ENCODE measurements around the gene PDZRN4. TPM values are rescaled to one million over a fixed set of nuclear protein-coding genes. Genes with fewer than 3 reads are reported as not detected.
"Not testable (repeated sequence)": the region's sequence is repeated elsewhere in the genome, so short reads cannot be mapped to it uniquely, and the experiment has no call there.

Gene PDZRN4
- total RNA-seq, 4 donors from 2014 or later, result 4.2 to 12.9 (median 8.0) TPM

GRCh38 chr12:41151793-41152192 lies 36.3 kb upstream of the PDZRN4 start:
- H3K27ac ChIP-seq, result no peak overlapping the region
- TF ChIP-seq POLR2AphosphoS5 (IDR thresholded peaks at IDR 0.05), result no peak
- DNase-seq, result no peak
- in situ Hi-C loops (cut with MboI; ENCODE audit: low pct_ligation_motif_present in 1 of 4, low pct_unique_long_range_greater_than_20kb in 1 of 4, low sequenced_read_pairs in 3 of 4) (no loop called here), intact Hi-C loops (cut with DNase I; ENCODE audit: low total_unique reads) (no loop called here)
- H3K9me3 ChIP-seq, result no peaks in the 10 kb centered on the region
- 68% methylated on average over 3 of the region's 3 CpGs for WGBS, 2 donors (ENCODE audit: low coverage in 1 of 2)
- H3K27me3 ChIP-seq, result no peaks in the 10 kb centered on the region
- H3K36me3 ChIP-seq, result no peaks in the 10 kb centered on the region
- no peaks in the 10 kb centered on the region for H3K4me1 ChIP-seq
- no peak overlapping the region for H3K4me3 ChIP-seq

DNA sequence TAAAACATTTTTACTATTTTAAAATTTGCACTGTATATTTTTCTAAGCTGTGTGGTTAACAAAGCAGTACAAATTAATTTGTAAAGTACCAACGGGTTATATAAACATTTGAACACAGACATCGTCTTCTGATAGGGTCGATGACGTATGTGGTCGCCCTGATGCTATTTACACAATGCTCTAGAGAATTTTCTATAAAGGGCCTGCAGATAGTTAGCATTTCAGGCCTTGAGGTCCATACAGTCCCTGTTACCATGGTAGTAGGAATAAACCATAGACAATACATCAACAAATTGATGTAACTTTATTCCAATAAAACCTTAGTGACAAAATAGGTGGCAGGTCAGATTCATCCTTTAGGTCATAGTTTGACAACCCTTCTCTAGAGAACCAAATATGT lies 25.7 kb upstream of the PDZRN4 start:
- H3K4me1 ChIP-seq, result no peaks in the 10 kb centered on the region
- no peak for DNase-seq
- intact Hi-C loops (cut with DNase I; ENCODE audit: low total_unique reads), result no loop called here
- H3K9me3 ChIP-seq, result no peaks in the 10 kb centered on the region
- 71 to 79% methylated on average over 5 of the region's 5 CpGs for WGBS, 2 donors (ENCODE audit: low coverage in 1 of 2)
- in situ Hi-C loops (cut with MboI; ENCODE audit: low pct_ligation_motif_present in 1 of 4, low pct_unique_long_range_greater_than_20kb in 1 of 4, low sequenced_read_pairs in 3 of 4), result no loop called here
- H3K27me3 ChIP-seq, result no peaks in the 10 kb centered on the region
- no peak overlapping the region for H3K4me3 ChIP-seq
- no peak for TF ChIP-seq EP300 (IDR thresholded peaks at IDR 0.05; ENCODE audit: low read depth)
- no peak for TF ChIP-seq POLR2AphosphoS5 (IDR thresholded peaks at IDR 0.05)
- H3K36me3 ChIP-seq, result no peaks in the 10 kb centered on the region
- H3K27ac ChIP-seq, result no peak overlapping the region

DNA sequence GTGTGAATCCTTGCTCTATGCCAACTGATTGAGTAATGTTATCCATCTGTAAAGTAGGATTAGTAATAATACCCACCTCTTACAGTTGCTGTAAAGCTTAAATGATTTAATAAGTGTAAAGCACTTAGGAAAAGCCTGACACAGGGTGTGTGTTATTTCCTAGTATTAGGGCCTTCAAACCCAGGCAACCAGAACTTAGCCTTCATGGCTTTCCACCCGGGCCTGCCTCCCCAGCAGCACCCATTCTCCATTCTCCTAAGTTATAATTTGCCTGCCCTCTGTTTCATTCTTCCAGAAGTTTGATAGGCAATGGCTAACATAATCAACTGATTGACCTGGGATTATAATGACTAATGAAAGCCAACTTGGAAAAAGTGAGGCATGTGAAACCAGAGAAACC lies 20.4 kb upstream of the PDZRN4 start:
- no peak for TF ChIP-seq CTCF (IDR thresholded peaks at IDR 0.05)
- no peak for TF ChIP-seq POLR2AphosphoS5 (IDR thresholded peaks at IDR 0.05)
- TF ChIP-seq POLR2A (IDR thresholded peaks at IDR 0.05), result no peak
- TF ChIP-seq EP300 (IDR thresholded peaks at IDR 0.05; ENCODE audit: low read depth), result no peak
- intact Hi-C loops (cut with DNase I; ENCODE audit: low total_unique reads), result no loop called here
- Histone ChIP-seq H3K4me3 (no peak overlapping the region), H3K4me1 (no peaks in the 10 kb centered on the region), H3K9me3 (no peaks in the 10 kb centered on the region), H3K27ac (no peak overlapping the region), H3K36me3 (no peaks in the 10 kb centered on the region), H3K27me3 (no peaks in the 10 kb centered on the region)
- no peak for DNase-seq
- 68 to 83% methylated on average over 1 of the region's 1 CpG for WGBS, 2 donors (ENCODE audit: low coverage in 1 of 2)
- in situ Hi-C loops (cut with MboI; ENCODE audit: low pct_ligation_motif_present in 1 of 4, low pct_unique_long_range_greater_than_20kb in 1 of 4, low sequenced_read_pairs in 3 of 4), result no loop called here

GRCh38 chr12:41174602-41175001 lies 13.5 kb upstream of the PDZRN4 start:
- no peaks in the 10 kb centered on the region for H3K36me3 ChIP-seq
- no peak for DNase-seq
- no peaks in the 10 kb centered on the region for H3K4me1 ChIP-seq
- no peak overlapping the region for H3K4me3 ChIP-seq
- no peaks in the 10 kb centered on the region for H3K27me3 ChIP-seq
- WGBS, 2 donors (ENCODE audit: low coverage in 1 of 2), result 37 to 53% methylated on average over 2 of the region's 2 CpGs
- H3K27ac ChIP-seq, result no peak overlapping the region
- no peaks in the 10 kb centered on the region for H3K9me3 ChIP-seq
- intact Hi-C loops (cut with DNase I; ENCODE audit: low total_unique reads) (no loop called here), in situ Hi-C loops (cut with MboI; ENCODE audit: low pct_ligation_motif_present in 1 of 4, low pct_unique_long_range_greater_than_20kb in 1 of 4, low sequenced_read_pairs in 3 of 4) (no loop called here)
- TF ChIP-seq POLR2AphosphoS5 (IDR thresholded peaks at IDR 0.05), result no peak
- no peak for TF ChIP-seq CTCF (IDR thresholded peaks at IDR 0.05)
- no peak for TF ChIP-seq EP300 (IDR thresholded peaks at IDR 0.05; ENCODE audit: low read depth)
- TF ChIP-seq POLR2A (IDR thresholded peaks at IDR 0.05), result no peak

DNA sequence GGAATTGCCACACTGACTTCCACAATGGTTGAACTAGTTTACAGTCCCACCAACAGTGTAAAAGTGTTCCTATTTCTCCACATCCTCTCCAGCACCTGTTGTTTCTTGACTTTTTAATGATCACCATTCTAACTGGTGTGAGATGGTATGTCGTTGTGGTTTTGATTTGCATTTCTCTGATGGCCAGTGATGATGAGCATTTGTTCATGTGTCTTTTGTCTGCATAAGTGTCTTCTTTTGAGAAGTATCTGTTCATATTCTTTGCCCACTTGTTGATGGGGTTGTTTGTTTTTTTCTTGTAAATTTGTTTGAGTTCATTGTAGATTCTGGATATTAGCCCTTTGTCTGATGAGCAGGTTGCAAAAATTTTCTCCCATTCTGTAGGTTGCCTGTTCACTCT lies 8.6 kb upstream of the PDZRN4 start:
- H3K27me3 ChIP-seq; in situ Hi-C loops (cut with MboI; ENCODE audit: low pct_ligation_motif_present in 1 of 4, low pct_unique_long_range_greater_than_20kb in 1 of 4, low sequenced_read_pairs in 3 of 4); H3K27ac ChIP-seq; H3K36me3 ChIP-seq; H3K9me3 ChIP-seq; H3K4me3 ChIP-seq; H3K4me1 ChIP-seq; DNase-seq; intact Hi-C loops (cut with DNase I; ENCODE audit: low total_unique reads): not testable (repeated sequence)
- WGBS, 2 donors (ENCODE audit: low coverage in 1 of 2), result 86 to 96% methylated on average over 1 of the region's 1 CpG

- no peak for DNase-seq
- H3K27ac ChIP-seq, result peak overlapping the region in 3 of 4 donors; percentile 8 to 90 (median 86)
- intact Hi-C loops (cut with DNase I; ENCODE audit: low total_unique reads), result no loop called here
Observed at GRCh38 chr12:41184864-41185263, 3.3 kb upstream of the PDZRN4 start.

More at GRCh38 chr12:41184864-41185263, 3.3 kb upstream of the PDZRN4 start:
- Histone ChIP-seq H3K36me3 (no peaks in the 10 kb centered on the region), H3K4me1 (peaks cover 0 to 3% (median 0%) of the 10 kb centered on the region in 4 donors), H3K27me3 (peaks cover 31% of the 10 kb centered on the region), H3K4me3 (no peak overlapping the region), H3K9me3 (no peaks in the 10 kb centered on the region)
- TF ChIP-seq EP300 (IDR thresholded peaks at IDR 0.05; ENCODE audit: low read depth) (no peak), POLR2A (IDR thresholded peaks at IDR 0.05) (no peak), POLR2AphosphoS5 (IDR thresholded peaks at IDR 0.05) (no peak), CTCF (IDR thresholded peaks at IDR 0.05) (no peak)
- in situ Hi-C loops (cut with MboI; ENCODE audit: low pct_ligation_motif_present in 1 of 4, low pct_unique_long_range_greater_than_20kb in 1 of 4, low sequenced_read_pairs in 3 of 4), result no loop called here
